Measurements from ENCODE around the gene SGCD.

GRCh38 chr5:156314416-156314815 lies 12.5 kb upstream of the SGCD start:
- TF ChIP-seq CTCF (IDR thresholded peaks at IDR 0.05): no peak
- no peak for TF ChIP-seq POLR2A (IDR thresholded peaks at IDR 0.05)

Data from uterus (tissue), 2 donors.